ENCODE measurements around the gene SKAP1. TPM values are rescaled to one million over a fixed set of nuclear protein-coding genes. Genes with fewer than 3 reads are reported as not detected.

The SKAP1 gene
- total RNA-seq, 6 donors from 2014 or later, result 1.9 to 5.3 (median 3.9) TPM

- Histone ChIP-seq H3K4me1 (peaks cover 0 to 6% (median 0%) of the 10 kb centered on the region in 4 donors), H3K27me3 (no peaks in the 10 kb centered on the region), H3K27ac (peak overlapping the region in 1 of 4 donors; percentile 18), H3K36me3 (no peaks in the 10 kb centered on the region), H3K4me3 (no peak overlapping the region), H3K9me3 (no peaks in the 10 kb centered on the region)
- WGBS, 2 donors, result 86 to 89% methylated on average over 3 of the region's 3 CpGs
- no peak for DNase-seq
- TF ChIP-seq POLR2AphosphoS5 (IDR thresholded peaks at IDR 0.05), result no peak
- no peak for TF ChIP-seq EP300 (IDR thresholded peaks at IDR 0.05)
- ATAC-seq (ENCODE audit: low FRiP score in 2 of 2), result no peak
These were observed 9.3 kb upstream of the SKAP1 start for GRCh38 chr17:48439110-48439850.

DNA sequence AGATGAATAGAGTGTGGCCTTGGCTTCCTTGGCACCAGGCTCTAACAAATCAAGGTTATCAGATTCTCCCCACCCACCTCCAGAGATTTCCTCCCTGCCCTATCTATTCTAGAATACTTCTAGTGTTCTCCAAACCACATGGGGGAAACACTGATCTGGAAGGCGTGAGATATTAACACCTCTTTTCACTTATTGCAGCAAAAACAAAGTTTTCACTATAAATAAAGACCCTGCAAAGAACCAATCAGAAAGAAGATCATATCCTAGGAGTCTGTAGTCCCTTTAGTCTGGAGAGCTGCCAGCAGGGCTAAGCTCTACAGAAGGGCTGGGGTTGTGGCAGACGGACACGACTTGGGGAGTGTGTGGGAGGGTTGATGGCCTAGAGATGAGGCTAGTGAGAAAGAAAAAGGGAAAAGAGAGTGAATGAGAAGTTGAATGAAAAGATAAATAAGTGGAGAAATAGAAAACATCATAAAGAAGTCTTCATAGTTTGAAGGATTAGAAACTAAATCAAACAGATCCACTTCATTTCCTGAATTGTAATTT is 8.6 kb upstream of the SKAP1 start:
- ATAC-seq (ENCODE audit: low FRiP score in 2 of 2), result no peak
- H3K27me3 ChIP-seq, result no peaks in the 10 kb centered on the region
- TF ChIP-seq POLR2A (IDR thresholded peaks at IDR 0.05) (no peak), POLR2AphosphoS5 (IDR thresholded peaks at IDR 0.05) (no peak), EP300 (IDR thresholded peaks at IDR 0.05) (no peak)
- TF ChIP-seq, protein P1, sequence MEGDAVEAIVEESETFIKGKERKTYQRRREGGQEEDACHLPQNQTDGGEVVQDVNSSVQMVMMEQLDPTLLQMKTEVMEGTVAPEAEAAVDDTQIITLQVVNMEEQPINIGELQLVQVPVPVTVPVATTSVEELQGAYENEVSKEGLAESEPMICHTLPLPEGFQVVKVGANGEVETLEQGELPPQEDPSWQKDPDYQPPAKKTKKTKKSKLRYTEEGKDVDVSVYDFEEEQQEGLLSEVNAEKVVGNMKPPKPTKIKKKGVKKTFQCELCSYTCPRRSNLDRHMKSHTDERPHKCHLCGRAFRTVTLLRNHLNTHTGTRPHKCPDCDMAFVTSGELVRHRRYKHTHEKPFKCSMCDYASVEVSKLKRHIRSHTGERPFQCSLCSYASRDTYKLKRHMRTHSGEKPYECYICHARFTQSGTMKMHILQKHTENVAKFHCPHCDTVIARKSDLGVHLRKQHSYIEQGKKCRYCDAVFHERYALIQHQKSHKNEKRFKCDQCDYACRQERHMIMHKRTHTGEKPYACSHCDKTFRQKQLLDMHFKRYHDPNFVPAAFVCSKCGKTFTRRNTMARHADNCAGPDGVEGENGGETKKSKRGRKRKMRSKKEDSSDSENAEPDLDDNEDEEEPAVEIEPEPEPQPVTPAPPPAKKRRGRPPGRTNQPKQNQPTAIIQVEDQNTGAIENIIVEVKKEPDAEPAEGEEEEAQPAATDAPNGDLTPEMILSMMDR (IDR thresholded peaks at IDR 0.05), result no peak
- H3K9me3 ChIP-seq, result no peaks in the 10 kb centered on the region
- no peaks in the 10 kb centered on the region for H3K36me3 ChIP-seq
- no peak for DNase-seq
- no peak overlapping the region for H3K4me3 ChIP-seq
- no peak overlapping the region for H3K27ac ChIP-seq
- H3K4me1 ChIP-seq, result peaks cover 0 to 6% (median 0%) of the 10 kb centered on the region in 4 donors
- 56 to 58% methylated on average over 3 of the region's 3 CpGs for WGBS, 2 donors

DNA sequence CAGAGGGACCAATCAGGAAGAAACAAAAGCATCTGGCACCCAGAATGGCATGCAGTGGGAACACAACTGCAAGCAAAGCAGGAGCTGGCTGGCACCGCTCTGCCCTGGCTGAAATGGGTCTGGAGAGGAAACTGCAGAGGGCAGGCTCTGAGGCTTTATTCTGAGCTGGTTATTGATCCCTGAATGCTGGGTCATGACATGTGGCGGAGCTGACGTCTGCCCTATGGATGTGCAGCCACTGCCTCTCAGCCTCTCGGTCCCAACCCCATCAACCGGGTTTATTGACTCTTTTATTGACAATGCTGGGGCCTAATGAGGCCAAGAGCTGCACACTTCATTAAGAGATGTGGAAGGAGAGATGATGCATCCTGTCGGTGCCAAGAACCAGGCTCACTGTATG is 3.9 kb upstream of the SKAP1 start:
- Histone ChIP-seq H3K36me3 (no peaks in the 10 kb centered on the region), H3K9me3 (no peaks in the 10 kb centered on the region), H3K27me3 (peaks cover 0 to 16% (median 7%) of the 10 kb centered on the region in 4 donors), H3K4me3 (no peak overlapping the region), H3K4me1 (peaks cover 0 to 7% (median 0%) of the 10 kb centered on the region in 4 donors), H3K27ac (no peak overlapping the region)
- DNase-seq (no peak), ATAC-seq (ENCODE audit: low FRiP score in 2 of 2) (no peak)
- 86 to 90% methylated on average over 4 to 6 of the region's 6 CpGs for WGBS, 2 donors
- TF ChIP-seq, protein P1 (IDR thresholded peaks at IDR 0.05), result no peak
- no peak for TF ChIP-seq EP300 (IDR thresholded peaks at IDR 0.05)
- TF ChIP-seq POLR2AphosphoS5 (IDR thresholded peaks at IDR 0.05), result no peak
- no peak for TF ChIP-seq POLR2A (IDR thresholded peaks at IDR 0.05)

- TF ChIP-seq POLR2A (IDR thresholded peaks at IDR 0.05), result no peak
- TF ChIP-seq EP300 (IDR thresholded peaks at IDR 0.05), result no peak
- no peak for TF ChIP-seq POLR2AphosphoS5 (IDR thresholded peaks at IDR 0.05)
- TF ChIP-seq, protein P1 (IDR thresholded peaks at IDR 0.05), result no peak
- 68 to 69% methylated on average over 11 of the region's 11 CpGs for WGBS, 2 donors
- peaks cover 0 to 16% (median 7%) of the 10 kb centered on the region in 4 donors for H3K27me3 ChIP-seq
- no peaks in the 10 kb centered on the region for H3K36me3 ChIP-seq
- H3K27ac ChIP-seq, result no peak overlapping the region
- H3K4me3 ChIP-seq, result no peak overlapping the region
- ATAC-seq (ENCODE audit: low FRiP score in 2 of 2) (peak in 1 of 2 donors; percentile 28), DNase-seq (no peak)
- peaks cover 0 to 7% (median 0%) of the 10 kb centered on the region in 4 donors for H3K4me1 ChIP-seq
- H3K9me3 ChIP-seq, result no peaks in the 10 kb centered on the region
These were observed 3.1 kb upstream of the SKAP1 start for GRCh38 chr17:48432820-48433775.

DNA sequence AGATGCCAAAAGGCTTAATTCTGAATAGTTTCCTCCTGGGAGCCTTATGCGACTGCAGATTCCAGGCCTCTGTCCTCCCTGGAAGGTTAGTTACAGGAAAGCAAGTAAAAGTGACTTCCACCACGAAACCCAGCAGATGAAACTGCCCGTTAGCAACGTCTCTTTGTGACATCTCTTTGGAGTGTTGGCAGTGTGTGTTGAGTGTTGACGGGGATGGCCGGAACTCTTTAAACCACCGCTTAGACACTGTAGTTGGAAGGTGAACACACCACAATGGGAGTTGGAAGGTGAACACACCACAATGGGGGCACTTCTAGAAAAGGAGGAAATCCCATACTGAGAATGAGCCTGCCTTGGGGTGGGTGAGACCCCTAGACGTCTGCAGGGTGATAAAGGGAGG is 858 bp downstream of the SKAP1 start:
- DNase-seq (no peak), ATAC-seq (ENCODE audit: low FRiP score in 2 of 2) (no peak)
- Histone ChIP-seq H3K4me1 (peaks cover 0 to 7% (median 4%) of the 10 kb centered on the region in 4 donors), H3K27ac (peak overlapping the region in 3 of 4 donors; percentile 51 to 74 (median 67)), H3K36me3 (no peaks in the 10 kb centered on the region), H3K27me3 (peaks cover 0 to 16% (median 7%) of the 10 kb centered on the region in 4 donors), H3K9me3 (no peaks in the 10 kb centered on the region), H3K4me3 (peak overlapping the region in 3 of 4 donors; percentile 31 to 46 (median 38))
- 40 to 48% methylated on average over 8 of the region's 8 CpGs for WGBS, 2 donors
- TF ChIP-seq, protein P1 (IDR thresholded peaks at IDR 0.05), result no peak
- TF ChIP-seq EP300 (IDR thresholded peaks at IDR 0.05) (no peak), POLR2A (IDR thresholded peaks at IDR 0.05) (no peak), POLR2AphosphoS5 (IDR thresholded peaks at IDR 0.05) (no peak)

Measured in upper lobe of left lung (tissue), 6 donors.